Measurements from ENCODE around the gene PLCL1. TPM values are rescaled to one million over a fixed set of nuclear protein-coding genes. Genes with fewer than 3 reads are reported as not detected.

PLCL1 gene
- total RNA-seq, 3 donors from 2014 or later (not counting 1 experiment from before 2014, with no cell fraction given): 0.86 to 2.8 (median 1.1) TPM

- DNase-seq: no peak
- Histone ChIP-seq H3K4me3 (ENCODE audit: low read length) (no peak overlapping the region), H3K36me3 (ENCODE audit: control insufficient read depth, insufficient read depth, low read length) (no peaks in the 10 kb centered on the region), H3K4me1 (ENCODE audit: control insufficient read depth, insufficient read depth, low read length) (no peaks in the 10 kb centered on the region), H3K27ac (ENCODE audit: low read length) (no peak overlapping the region), H3K27me3 (ENCODE audit: control insufficient read depth, insufficient read depth, low read length) (no peaks in the 10 kb centered on the region), H3K9me3 (ENCODE audit: control insufficient read depth, insufficient read depth, low read length) (no peaks in the 10 kb centered on the region)
- intact Hi-C loops (cut with micrococcal nuclease): no loop called here
- Mint-ChIP-seq H3K4me1 (no peaks in the 10 kb centered on the region), H3K36me3 (no peaks in the 10 kb centered on the region), H3K27me3 (ENCODE audit: low read depth in 2 of 2) (peaks cover 5 to 21% of the 10 kb centered on the region in 2 donors), H3K4me3 (no peak overlapping the region), H3K27ac (no peak overlapping the region), H3K9me3 (no peaks in the 10 kb centered on the region)
- ATAC-seq: no peak
- TF ChIP-seq, protein P1, sequence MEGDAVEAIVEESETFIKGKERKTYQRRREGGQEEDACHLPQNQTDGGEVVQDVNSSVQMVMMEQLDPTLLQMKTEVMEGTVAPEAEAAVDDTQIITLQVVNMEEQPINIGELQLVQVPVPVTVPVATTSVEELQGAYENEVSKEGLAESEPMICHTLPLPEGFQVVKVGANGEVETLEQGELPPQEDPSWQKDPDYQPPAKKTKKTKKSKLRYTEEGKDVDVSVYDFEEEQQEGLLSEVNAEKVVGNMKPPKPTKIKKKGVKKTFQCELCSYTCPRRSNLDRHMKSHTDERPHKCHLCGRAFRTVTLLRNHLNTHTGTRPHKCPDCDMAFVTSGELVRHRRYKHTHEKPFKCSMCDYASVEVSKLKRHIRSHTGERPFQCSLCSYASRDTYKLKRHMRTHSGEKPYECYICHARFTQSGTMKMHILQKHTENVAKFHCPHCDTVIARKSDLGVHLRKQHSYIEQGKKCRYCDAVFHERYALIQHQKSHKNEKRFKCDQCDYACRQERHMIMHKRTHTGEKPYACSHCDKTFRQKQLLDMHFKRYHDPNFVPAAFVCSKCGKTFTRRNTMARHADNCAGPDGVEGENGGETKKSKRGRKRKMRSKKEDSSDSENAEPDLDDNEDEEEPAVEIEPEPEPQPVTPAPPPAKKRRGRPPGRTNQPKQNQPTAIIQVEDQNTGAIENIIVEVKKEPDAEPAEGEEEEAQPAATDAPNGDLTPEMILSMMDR (IDR thresholded peaks at IDR 0.05): no peak
- WGBS (ENCODE audit: insufficient coverage): no CpG with 5 or more reads among the region's 1 CpG
Measured at GRCh38 chr2:197863744-197864143, 59.4 kb downstream of the PLCL1 start.

- no peaks in the 10 kb centered on the region for H3K4me1 ChIP-seq (ENCODE audit: control insufficient read depth, insufficient read depth, low read length)
- H3K4me3 ChIP-seq (ENCODE audit: low read length): no peak overlapping the region
- no peaks in the 10 kb centered on the region for H3K4me1 Mint-ChIP-seq
- ATAC-seq: no peak
- intact Hi-C loops (cut with micrococcal nuclease): no loop called here
- DNase-seq: no peak
- H3K9me3 ChIP-seq (ENCODE audit: control insufficient read depth, insufficient read depth, low read length): no peaks in the 10 kb centered on the region
- H3K36me3 Mint-ChIP-seq: no peaks in the 10 kb centered on the region
- H3K27me3 ChIP-seq (ENCODE audit: control insufficient read depth, insufficient read depth, low read length): no peaks in the 10 kb centered on the region
- no peak overlapping the region for H3K4me3 Mint-ChIP-seq
- H3K9me3 Mint-ChIP-seq: no peaks in the 10 kb centered on the region
- H3K27ac ChIP-seq (ENCODE audit: low read length): no peak overlapping the region
- H3K27me3 Mint-ChIP-seq (ENCODE audit: low read depth in 2 of 2): peaks cover 5 to 21% of the 10 kb centered on the region in 2 donors
- no peak overlapping the region for H3K27ac Mint-ChIP-seq
- TF ChIP-seq, protein P1 (IDR thresholded peaks at IDR 0.05): no peak
- no peaks in the 10 kb centered on the region for H3K36me3 ChIP-seq (ENCODE audit: control insufficient read depth, insufficient read depth, low read length)
Measured at GRCh38 chr2:197866455-197866854, 62.1 kb downstream of the PLCL1 start.

DNA sequence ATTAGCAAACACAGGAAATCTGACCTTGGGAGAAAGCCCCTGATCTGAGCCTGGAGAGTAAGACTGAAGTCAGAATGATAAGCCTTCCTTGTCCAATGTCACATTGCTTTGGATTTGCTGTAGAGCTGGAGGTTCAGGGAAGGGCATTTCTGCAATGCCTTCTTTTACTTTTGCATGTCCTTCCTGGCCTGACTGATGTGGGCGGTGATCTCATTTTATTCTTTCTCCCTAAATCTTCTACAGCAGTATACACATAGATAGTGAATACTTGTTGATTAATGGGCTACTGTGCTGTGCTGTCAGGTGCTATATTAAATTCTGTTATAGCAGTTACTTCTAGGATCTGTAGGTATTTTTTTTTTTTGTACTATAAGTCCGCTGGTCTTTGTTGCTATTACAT lies 62.6 kb downstream of the PLCL1 start:
- Histone ChIP-seq H3K27me3 (ENCODE audit: control insufficient read depth, insufficient read depth, low read length) (no peaks in the 10 kb centered on the region), H3K9me3 (ENCODE audit: control insufficient read depth, insufficient read depth, low read length) (no peaks in the 10 kb centered on the region), H3K27ac (ENCODE audit: low read length) (no peak overlapping the region), H3K4me3 (ENCODE audit: low read length) (no peak overlapping the region), H3K4me1 (ENCODE audit: control insufficient read depth, insufficient read depth, low read length) (no peaks in the 10 kb centered on the region), H3K36me3 (ENCODE audit: control insufficient read depth, insufficient read depth, low read length) (no peaks in the 10 kb centered on the region)
- no peak for DNase-seq
- intact Hi-C loops (cut with micrococcal nuclease): no loop called here
- peaks cover 5 to 18% of the 10 kb centered on the region in 2 donors for H3K27me3 Mint-ChIP-seq (ENCODE audit: low read depth in 2 of 2)
- TF ChIP-seq, protein P1 (IDR thresholded peaks at IDR 0.05): no peak
- no peaks in the 10 kb centered on the region for H3K9me3 Mint-ChIP-seq
- H3K4me1 Mint-ChIP-seq: no peaks in the 10 kb centered on the region
- H3K36me3 Mint-ChIP-seq: no peaks in the 10 kb centered on the region
- WGBS (ENCODE audit: insufficient coverage): 100% methylated on average over 1 of the region's 2 CpGs
- H3K4me3 Mint-ChIP-seq: no peak overlapping the region
- no peak for ATAC-seq
- H3K27ac Mint-ChIP-seq: no peak overlapping the region

DNA sequence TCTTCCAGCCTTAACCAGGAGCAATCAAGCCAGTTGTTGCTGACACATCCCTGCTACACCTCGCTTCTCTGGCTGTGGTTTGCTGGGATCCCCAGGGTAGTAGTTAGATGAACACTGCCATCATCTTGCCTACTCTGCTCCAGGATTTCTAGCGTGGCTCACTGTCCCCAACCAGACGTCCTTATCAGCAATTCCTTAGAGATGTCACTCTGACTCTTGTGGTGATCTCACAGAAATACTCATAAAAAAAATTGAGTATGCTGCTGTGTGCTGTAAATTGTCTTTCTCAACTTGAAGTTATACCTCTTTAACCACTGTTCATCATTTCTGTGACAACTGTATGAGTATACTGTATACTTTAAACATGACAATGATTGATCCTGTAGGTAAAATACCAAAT lies 63.2 kb downstream of the PLCL1 start:
- Histone ChIP-seq H3K27ac (ENCODE audit: low read length) (no peak overlapping the region), H3K27me3 (ENCODE audit: control insufficient read depth, insufficient read depth, low read length) (no peaks in the 10 kb centered on the region), H3K36me3 (ENCODE audit: control insufficient read depth, insufficient read depth, low read length) (no peaks in the 10 kb centered on the region), H3K4me3 (ENCODE audit: low read length) (no peak overlapping the region), H3K9me3 (ENCODE audit: control insufficient read depth, insufficient read depth, low read length) (no peaks in the 10 kb centered on the region), H3K4me1 (ENCODE audit: control insufficient read depth, insufficient read depth, low read length) (no peaks in the 10 kb centered on the region)
- intact Hi-C loops (cut with micrococcal nuclease): no loop called here
- peaks cover 5 to 12% of the 10 kb centered on the region in 2 donors for H3K27me3 Mint-ChIP-seq (ENCODE audit: low read depth in 2 of 2)
- DNase-seq: no peak
- 92% methylated on average over 3 of the region's 3 CpGs for WGBS (ENCODE audit: insufficient coverage)
- no peaks in the 10 kb centered on the region for H3K4me1 Mint-ChIP-seq
- H3K36me3 Mint-ChIP-seq: no peaks in the 10 kb centered on the region
- TF ChIP-seq, protein P1 (IDR thresholded peaks at IDR 0.05): no peak
- no peaks in the 10 kb centered on the region for H3K9me3 Mint-ChIP-seq
- no peak overlapping the region for H3K4me3 Mint-ChIP-seq
- ATAC-seq: no peak
- H3K27ac Mint-ChIP-seq: no peak overlapping the region
